Diencephalon (tissue), 1 donor: Measurements from ENCODE around the gene XPO5. TPM values are rescaled to one million over a fixed set of nuclear protein-coding genes. Genes with fewer than 3 reads are reported as not detected.

ENCODE experiments used
- small RNA-seq: library from RNA; depleted of rRNA; stranded (forward); fragments of <200 nt; gene quantifications from one replicate; pipeline ENCODE3, GENCODE V24; 2014
- total RNA-seq: library from RNA; depleted of rRNA; stranded (reverse); fragments of >200 nt; gene quantifications from one replicate; pipeline ENCODE4 v1.2.3, GENCODE V29; 2014

The XPO5 gene
- total RNA-seq, result 52.4 TPM

DNA sequence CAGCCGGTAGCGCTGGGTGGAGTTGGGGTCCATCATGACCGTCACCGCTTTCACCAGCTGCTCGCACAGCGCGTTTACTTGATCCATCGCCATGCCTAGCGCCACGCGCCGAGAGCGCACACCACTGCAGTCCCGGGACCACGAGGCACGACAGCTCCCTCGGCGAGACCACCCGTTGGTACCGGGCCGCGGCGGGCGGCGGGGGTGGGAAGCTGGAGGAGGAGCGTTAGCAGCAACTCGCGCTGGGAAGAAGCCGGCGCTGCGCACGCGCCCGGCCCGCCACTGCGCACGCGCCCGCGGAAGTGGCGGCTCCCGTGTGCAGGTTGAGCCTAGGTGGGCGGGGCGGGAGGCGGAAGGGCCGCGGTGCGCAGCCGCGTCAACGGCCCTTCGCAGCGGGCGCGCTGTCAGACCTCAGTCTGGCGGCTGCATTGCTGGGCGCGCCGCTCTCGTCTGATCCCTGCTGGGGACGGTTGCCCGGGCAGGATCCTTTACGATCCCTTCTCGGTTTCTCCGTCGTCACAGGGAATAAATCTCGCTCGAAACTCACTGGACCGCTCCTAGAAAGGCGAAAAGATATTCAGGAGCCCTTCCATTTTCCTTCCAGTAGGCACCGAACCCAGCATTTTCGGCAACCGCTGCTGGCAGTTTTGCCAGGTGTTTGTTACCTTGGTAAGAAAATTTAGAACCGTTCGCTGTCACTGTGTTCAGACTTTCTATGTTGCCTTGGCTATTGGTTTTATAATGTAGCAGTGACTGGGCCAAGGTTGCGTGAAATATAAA is at the start of gene XPO5, which contains the start of gene POLH:
Gene XPO5, minus strand, starts transcription at position 267 of the 780 bp plus-strand sequence. Its CDS starts 174 bp downstream, at position 93.
Gene POLH, plus strand, starts transcription at position 414 of the 780 bp plus-strand sequence. CDS start 6,135 bp downstream, outside the sequence.

DNA sequence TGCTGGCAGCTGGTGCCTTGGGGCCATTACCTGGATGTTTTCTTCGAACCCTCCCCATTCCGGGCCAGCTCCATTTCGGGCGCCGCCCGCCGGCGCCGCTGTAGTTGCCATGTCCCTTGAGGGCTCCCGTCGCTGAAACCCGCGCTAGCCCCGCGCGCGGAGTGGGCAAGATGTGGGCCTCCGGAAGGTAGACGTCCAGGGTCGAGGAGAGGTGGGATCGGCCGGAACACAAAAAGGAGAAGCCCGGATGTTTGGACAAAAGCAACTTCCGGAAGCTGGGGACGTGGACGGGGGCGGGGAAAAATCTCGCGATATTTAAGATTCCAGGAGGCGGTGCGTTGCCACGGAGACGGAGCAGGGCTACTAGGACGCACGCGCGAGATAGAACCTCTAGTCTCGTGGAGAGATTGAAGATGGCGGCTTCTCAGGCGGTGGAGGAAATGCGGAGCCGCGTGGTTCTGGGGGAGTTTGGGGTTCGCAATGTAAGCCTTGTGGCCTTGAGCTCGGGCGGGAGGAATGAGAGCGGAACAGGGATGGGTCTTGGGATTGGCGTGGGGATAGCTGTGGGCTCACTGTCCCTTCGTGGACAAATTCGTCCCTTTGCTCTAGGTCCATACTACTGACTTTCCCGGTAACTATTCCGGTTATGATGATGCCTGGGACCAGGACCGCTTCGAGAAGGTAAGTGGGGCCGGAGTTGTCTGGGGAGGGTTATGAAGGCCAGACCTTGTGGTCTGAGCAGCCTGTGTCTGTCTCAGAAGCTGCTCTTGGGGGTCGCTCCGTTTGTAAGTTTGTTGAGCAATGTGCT is 58.9 kb downstream of the XPO5 start, which contains the start of the genes POLR1C and YIPF3:
Gene POLR1C, plus strand, starts transcription at position 393 of the 808 bp plus-strand sequence. Its CDS starts 21 bp downstream, at position 414.
Gene YIPF3, minus strand, starts transcription at position 230 of the 808 bp plus-strand sequence. Its CDS starts 119 bp downstream, at position 111.

DNA sequence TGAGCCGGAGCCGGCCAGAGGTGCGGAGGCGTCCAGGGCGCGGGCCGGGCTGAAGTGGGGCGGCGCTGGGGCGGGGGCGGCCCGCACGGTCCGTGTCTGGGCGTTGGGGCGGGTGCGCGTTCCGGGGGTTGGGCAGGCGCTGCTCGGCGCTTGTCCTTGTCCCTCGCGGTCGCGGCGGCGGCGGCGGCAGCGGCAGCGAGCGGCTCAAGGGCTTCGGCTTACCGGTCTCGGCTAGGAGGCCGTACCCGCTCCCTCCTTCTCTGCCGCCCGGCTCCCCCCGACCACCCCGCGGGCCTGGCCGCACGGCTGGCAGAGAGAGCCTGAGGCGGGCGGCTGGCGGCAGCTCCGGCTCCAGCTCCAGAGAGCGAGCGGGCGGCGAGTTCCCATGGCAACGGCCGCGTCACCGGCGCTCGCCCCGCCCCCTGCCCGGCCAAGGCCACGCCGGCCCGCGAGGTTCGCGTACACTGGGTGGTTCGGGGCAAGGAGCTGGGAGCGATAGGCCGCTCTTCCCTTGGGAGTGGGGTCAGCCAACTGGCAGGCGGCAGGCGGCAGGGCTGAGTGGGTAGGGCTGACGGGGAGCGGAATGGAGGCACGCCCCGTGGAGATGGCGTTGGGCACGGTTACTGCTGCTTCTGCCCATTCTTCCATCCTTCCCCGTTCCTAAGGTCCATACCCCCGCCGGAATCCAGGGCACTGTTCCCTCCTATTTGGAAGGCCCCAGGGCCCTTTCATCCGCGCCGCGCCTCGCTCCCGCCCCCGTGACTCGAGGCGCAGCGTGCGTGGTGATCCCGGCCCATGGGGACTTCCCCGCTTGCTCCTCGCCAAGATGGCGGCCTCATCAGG is 65.6 kb downstream of the XPO5 start, which contains the start of gene LRRC73:
Gene LRRC73, minus strand, starts transcription at position 363 of the 843 bp plus-strand sequence. CDS start 561 bp downstream, outside the sequence.

DNA sequence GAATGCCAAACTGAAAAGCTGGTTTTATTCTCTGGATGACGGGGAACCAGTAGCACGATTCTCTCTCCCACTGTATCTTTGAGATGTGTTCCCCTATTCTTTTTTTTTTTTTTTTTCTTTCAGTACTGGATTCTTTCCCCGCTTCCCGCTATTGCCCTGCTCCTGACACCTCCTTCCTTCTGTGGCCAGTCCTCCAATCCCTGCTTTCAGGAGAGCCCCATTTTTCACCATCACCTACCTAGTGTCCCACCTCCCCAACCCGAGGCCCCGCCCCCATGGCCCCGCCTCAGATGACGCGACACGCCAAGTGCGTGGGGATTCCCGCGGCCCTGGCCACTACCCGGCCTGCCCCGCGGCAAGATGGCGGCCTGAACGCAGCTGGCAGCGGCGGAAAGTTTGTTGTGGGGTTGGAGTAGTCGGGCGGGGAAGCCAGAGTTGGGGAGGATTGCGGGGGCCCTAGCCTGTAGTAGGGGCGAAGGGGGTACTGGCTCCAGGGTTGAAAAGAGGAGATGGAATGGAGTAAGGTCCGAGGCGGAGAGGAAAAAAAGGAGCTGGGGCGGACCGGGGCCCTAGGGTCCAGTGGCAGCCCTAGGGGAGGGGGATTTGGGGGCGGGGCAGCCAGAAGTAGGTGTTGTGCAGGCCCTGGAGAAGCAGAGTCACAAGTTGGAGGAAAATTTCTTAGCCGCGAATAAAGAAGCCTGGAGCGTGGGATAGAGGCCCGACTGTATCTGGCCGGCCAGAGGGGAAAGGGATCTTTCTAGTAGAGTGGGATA is 98.4 kb downstream of the XPO5 start, which contains the start of gene TJAP1:
Gene TJAP1, plus strand, starts transcription at position 336 of the 773 bp plus-strand sequence. CDS start 21,432 bp downstream, outside the sequence.

Small RNAs within 50 kb of the gene (small RNA-seq; reads per million reads assigned to genes)
- not detected for gene RF00426
- gene RNU6-1113P, result not detected

Other genes starting within 250 kb of the XPO5 start
- 18.2 TPM for gene ZNF318, start 206.4 kb downstream of the XPO5 start, total RNA-seq
- gene ABCC10, start 148.5 kb downstream of the XPO5 start, total RNA-seq, result 23.8 TPM
- 8.3 TPM for gene DLK2, start 120.5 kb downstream of the XPO5 start, total RNA-seq
- gene TJAP1, start 98.5 kb downstream of the XPO5 start, total RNA-seq, result 5.1 TPM
- gene LRRC73, start 65.7 kb downstream of the XPO5 start, total RNA-seq, result 5.3 TPM
- 66.7 TPM for gene YIPF3, start 59.1 kb downstream of the XPO5 start, total RNA-seq
- gene POLR1C, start 58.9 kb downstream of the XPO5 start, total RNA-seq, result 25.6 TPM
- gene POLH, start 147 bp upstream of the XPO5 start, total RNA-seq, result 10.6 TPM
- 30.9 TPM for gene GTPBP2, start 53.2 kb upstream of the XPO5 start, total RNA-seq
- 23.1 TPM for gene MAD2L1BP, start 59.8 kb upstream of the XPO5 start, total RNA-seq
- 6.0 TPM for gene RSPH9, start 69.0 kb upstream of the XPO5 start, total RNA-seq
- gene MRPS18A, start 111.8 kb upstream of the XPO5 start, total RNA-seq, result 23.1 TPM
- 37.4 TPM for gene VEGFA, start 194.2 kb upstream of the XPO5 start, total RNA-seq